Lower leg skin (tissue), 4 donors: ENCODE measurements around the gene MYOT. TPM values are rescaled to one million over a fixed set of nuclear protein-coding genes. Genes with fewer than 3 reads are reported as not detected.

Experiments used
- DNase-seq, 2 donors: peaks; one replicate each; pipeline ENCODE4 v3.0.0-alpha.2; 2019; ENCODE audit warnings: low spot score in 2 of 2
- H3K4me3 ChIP-seq: fragments of 200-600 bp; sonication (generic); 2 replicates; pipeline ENCODE4 v1.5.1; 2017; ENCODE audit warnings: mild to moderate bottlenecking, low read depth; ENCODE audit not compliant: poor library complexity, severe bottlenecking
- POLR2A ChIP-seq, 2 donors: fragments of 450-650 bp; IDR thresholded peaks; one replicate each; pipeline ENCODE4 v1.6.1; 2016 to 2017; ENCODE audit warnings: antibody characterized with exemption in 2 of 2, mild to moderate bottlenecking in 1 of 2, moderate library complexity in 1 of 2
- WGBS, 2 donors: methylation state at CpG; one replicate each; pipeline ENCODE4 v1.1.5; 2018; 5-methylcytosine and 5-hydroxymethylcytosine counted together
- intact Hi-C: fragments of 100-400 bp; cut with DNase I; formaldehyde crosslinking; loops from one replicate; pipeline ENCODE4 v1.15.0; 2023; ENCODE audit warnings: low total_unique reads
- total RNA-seq, 4 donors: library from RNA; depleted of rRNA; stranded (reverse); fragments of >200 nt; gene quantifications; one replicate each; pipeline ENCODE4 v1.1.0, GENCODE V29; 2016
- TF ChIP-seq, protein P1 (sequence below), 3 donors: fragments of 450-650 bp; IDR thresholded peaks; one replicate each; pipeline ENCODE4 v1.5.1; 2016; ENCODE audit warnings: antibody characterized with exemption in 3 of 3, mild to moderate bottlenecking in 3 of 3, moderate library complexity in 2 of 3

MYOT gene
- total RNA-seq, 4 donors from 2014 or later, result 0.08 to 3.2 (median 1.2) TPM

DNA sequence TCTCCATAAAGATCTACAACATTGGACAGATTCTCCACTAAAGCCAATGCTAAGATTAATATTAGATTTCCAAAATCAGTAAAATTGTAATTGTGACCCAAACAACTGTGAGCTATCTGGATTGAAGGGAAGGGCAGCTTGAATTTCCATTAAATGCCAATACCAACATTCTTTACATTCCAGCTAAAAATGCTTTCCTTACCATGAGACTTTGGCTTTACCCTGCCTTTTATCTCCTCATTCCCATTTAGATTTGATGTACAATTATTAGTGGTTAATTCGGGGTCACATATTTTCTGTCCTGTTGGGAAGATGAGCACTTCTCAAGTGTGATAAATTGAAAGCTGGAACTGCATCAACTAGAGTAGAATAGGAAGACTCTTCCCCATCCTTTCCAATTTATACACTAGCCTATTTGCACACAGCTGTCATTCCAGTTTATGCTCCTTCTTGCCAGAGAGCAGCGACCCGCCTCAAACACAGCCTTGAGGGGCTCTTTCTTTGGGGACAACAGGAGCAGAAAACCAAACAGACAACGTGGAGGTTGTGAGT, 33.1 kb upstream of the MYOT start:
- TF ChIP-seq, protein P1, sequence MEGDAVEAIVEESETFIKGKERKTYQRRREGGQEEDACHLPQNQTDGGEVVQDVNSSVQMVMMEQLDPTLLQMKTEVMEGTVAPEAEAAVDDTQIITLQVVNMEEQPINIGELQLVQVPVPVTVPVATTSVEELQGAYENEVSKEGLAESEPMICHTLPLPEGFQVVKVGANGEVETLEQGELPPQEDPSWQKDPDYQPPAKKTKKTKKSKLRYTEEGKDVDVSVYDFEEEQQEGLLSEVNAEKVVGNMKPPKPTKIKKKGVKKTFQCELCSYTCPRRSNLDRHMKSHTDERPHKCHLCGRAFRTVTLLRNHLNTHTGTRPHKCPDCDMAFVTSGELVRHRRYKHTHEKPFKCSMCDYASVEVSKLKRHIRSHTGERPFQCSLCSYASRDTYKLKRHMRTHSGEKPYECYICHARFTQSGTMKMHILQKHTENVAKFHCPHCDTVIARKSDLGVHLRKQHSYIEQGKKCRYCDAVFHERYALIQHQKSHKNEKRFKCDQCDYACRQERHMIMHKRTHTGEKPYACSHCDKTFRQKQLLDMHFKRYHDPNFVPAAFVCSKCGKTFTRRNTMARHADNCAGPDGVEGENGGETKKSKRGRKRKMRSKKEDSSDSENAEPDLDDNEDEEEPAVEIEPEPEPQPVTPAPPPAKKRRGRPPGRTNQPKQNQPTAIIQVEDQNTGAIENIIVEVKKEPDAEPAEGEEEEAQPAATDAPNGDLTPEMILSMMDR (IDR thresholded peaks at IDR 0.05), result no peak
- no peak for TF ChIP-seq POLR2A (IDR thresholded peaks at IDR 0.05)

DNA sequence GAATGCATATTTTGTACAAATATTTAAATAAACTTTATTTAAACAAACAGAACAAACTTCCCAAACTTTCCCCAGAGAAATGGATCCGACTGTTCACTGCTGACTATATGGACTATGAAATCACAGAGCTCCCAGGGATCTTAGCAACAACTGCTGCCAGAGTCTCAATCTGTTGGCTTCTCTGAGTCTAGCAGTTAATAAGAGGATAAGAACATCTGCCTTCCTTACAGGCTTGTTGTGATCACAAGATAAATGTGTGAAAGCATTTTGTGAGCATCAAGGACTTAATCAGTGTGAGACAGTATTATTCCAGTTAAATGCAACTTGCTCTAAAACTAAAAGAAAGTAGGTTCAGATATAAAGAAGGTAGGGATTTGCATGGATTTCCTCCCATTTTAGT, 31.4 kb upstream of the MYOT start:
- no peak for DNase-seq
- no peak overlapping the region for H3K4me3 ChIP-seq
- WGBS, 2 donors, result 52% methylated on average over 1 of the region's 1 CpG
- intact Hi-C loops, result no loop called here
- TF ChIP-seq POLR2A (IDR thresholded peaks at IDR 0.05), result no peak
- TF ChIP-seq, protein P1 (IDR thresholded peaks at IDR 0.05), result no peak

More for the DNA sequence above, 33.1 kb upstream of the MYOT start:
- intact Hi-C loops, result no loop called here
- no peak overlapping the region for H3K4me3 ChIP-seq
- DNase-seq, result no peak
- WGBS, 2 donors, result 69 to 74% methylated on average over 4 of the region's 4 CpGs

DNA sequence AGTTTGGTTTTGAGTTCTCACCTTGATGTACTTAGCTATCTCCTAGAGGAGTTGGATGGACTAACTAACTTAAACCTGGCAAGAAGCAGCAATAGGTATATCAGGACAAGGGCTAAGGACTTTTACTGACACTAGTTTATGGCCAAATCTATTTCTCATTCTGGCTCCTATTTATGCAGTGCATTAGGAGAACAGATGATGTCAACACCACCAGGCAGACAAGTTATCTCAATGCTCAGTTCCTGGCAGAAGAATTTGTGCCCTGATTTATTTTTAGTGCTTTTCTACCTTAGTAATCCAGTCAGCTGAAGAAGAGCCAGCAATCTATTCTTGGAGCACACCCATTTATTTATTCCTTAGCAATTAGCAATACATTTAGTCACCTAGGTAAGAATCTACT, 30.7 kb upstream of the MYOT start:
- H3K4me3 ChIP-seq, result no peak overlapping the region
- intact Hi-C loops, result no loop called here
- DNase-seq, result no peak
- no peak for TF ChIP-seq POLR2A (IDR thresholded peaks at IDR 0.05)

DNA sequence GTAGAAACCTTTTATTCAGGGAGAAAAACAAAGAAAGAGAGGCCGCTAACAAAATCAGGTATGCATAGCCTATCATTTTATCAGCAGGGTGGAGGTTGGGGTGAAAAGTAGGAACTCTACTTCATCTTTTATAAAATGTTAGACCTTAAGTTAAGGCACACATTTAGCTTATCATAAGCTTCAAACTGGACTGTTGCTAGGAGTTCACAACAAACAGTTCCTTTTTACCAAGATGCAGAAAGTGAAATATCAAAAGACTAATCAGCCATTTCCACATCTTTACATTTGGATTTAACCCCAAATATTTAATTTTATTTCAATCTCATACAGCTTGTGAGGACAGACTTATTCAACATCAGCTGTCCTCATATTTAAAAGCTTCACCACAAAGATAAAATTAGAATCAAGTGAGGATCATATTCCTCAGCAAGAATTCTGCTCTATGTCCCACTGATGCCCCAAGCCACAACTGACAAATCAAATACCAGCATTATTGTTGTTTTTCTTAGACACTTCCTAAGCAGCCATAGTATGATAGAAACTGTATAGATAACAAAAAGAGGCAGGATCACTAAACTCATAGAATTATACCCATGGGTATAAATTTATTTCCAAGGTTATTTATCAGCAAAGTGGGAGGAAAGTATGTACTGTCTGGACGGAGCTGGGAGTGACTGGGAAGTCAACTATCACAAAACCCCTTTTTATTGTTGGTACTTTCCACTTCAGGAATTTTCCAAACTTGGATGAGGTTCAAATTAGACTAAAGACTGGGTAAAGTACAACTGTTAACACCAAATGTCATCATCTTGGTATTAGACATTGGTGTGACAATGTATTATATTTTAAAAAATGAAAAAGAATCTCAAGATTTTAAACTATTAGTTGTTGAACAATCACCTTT, 29.9 kb upstream of the MYOT start:
- WGBS, 2 donors, result 55 to 63% methylated on average over 2 of the region's 2 CpGs
- no peak overlapping the region for H3K4me3 ChIP-seq
- TF ChIP-seq, protein P1 (IDR thresholded peaks at IDR 0.05), result no peak
- no peak for TF ChIP-seq POLR2A (IDR thresholded peaks at IDR 0.05)
- intact Hi-C loops, result no loop called here
- DNase-seq, result no peak

DNA sequence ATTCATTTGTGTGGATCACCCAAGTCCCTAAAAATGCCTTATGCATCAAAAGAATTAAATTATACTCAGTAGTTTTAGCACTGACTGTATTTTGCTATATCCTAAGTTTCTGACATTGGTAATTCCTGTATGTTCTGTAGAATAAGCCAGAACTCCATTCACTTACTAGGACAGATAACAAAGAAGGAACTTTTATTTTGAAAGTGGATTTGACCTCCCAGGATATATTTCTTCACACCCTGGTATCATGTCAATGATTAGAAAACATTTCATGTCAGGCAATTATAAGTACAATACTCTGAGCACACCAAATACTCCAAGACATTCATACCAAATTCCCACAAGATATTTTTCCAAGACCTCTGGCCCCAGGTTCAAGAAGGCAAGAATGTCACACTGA, 28.7 kb upstream of the MYOT start:
- TF ChIP-seq POLR2A (IDR thresholded peaks at IDR 0.05), result no peak
- TF ChIP-seq, protein P1 (IDR thresholded peaks at IDR 0.05), result no peak
- no peak for DNase-seq
- intact Hi-C loops, result no loop called here
- H3K4me3 ChIP-seq, result no peak overlapping the region

DNA sequence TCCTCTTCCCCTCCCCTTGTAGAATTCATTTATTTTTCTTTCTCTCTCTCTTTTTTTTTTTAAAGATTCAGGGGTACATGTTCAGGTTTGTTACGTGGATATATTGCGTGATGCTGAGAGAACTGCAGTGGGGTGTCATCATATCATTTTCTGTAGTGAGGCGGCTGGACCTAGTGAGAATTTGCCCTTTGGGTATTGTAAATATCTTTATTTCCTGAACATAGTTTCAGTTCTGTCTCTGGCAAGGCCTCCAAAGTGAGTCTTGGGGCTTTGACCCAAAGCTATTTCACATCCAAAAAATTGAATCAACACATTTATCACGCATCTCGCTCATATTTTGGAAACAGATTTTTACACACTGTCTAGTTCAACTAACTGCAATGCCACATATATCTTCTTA, 25.4 kb upstream of the MYOT start:
- 71 to 77% methylated on average over 5 of the region's 5 CpGs for WGBS, 2 donors
- no peak for DNase-seq
- TF ChIP-seq, protein P1 (IDR thresholded peaks at IDR 0.05), result no peak
- TF ChIP-seq POLR2A (IDR thresholded peaks at IDR 0.05), result no peak
- no peak overlapping the region for H3K4me3 ChIP-seq
- intact Hi-C loops, result no loop called here
